SK-N-SH (cell line): ENCODE results near the gene SRRM1. TPM values are rescaled to one million over a fixed set of nuclear protein-coding genes. Genes with fewer than 3 reads are reported as not detected.

ENCODE experiments used
- CTCF ChIA-PET: fragments of 300-600, 350-600 bp; formaldehyde crosslinking; extraction: SDS; loops from one replicate; lab custom pipeline; 2021; lab: Yijun Ruan, JAX
- POLR2A ChIA-PET: fragments of 350-600 bp; sonication (Branson Sonifier 250); formaldehyde crosslinking; extraction: SDS; loops from one replicate; lab custom pipeline; 2020; ENCODE audit warnings: antibody characterized with exemption, inconsistent platforms; lab: Yijun Ruan, JAX
- DNase-seq: peaks from one replicate; pipeline ENCODE4 v3.0.0; 2012
- H2AFZ ChIP-seq: fragments of 200-600 bp; sonication (generic); 2 replicates; pipeline ENCODE4 v1.8.1; 2016; ENCODE audit warnings: antibody characterized with exemption, mild to moderate bottlenecking, low read depth
- H3F3A ChIP-seq: fragments of 200-600 bp; sonication (generic); replicated peaks from 2 replicates; pipeline ENCODE3; 2016; ENCODE audit warnings: antibody characterized with exemption, mild to moderate bottlenecking; ENCODE audit not compliant: insufficient read depth
- H3K27ac ChIP-seq, 2 experiments: fragments of 200-500 bp in 1 of 2; fragments of 200-600 bp in 1 of 2; sonication (Bioruptor generic) in 1 of 2; sonication (generic), shearing (Covaris generic) in 1 of 2; 2 replicates each; pipeline versions ENCODE4 v1.5.1 to v1.6.1; 2014 to 2016; ENCODE audit warnings: low read depth in 2 of 2, inconsistent platforms in 1 of 2, low read length in 1 of 2, mild to moderate bottlenecking in 1 of 2, mixed read lengths in 1 of 2
- H3K27me3 ChIP-seq: fragments of 200-600 bp; sonication (generic), shearing (Covaris generic); 2 replicates; pipeline ENCODE4 v1.6.1; 2016; ENCODE audit warnings: mixed run types; ENCODE audit not compliant: insufficient read depth
- H3K36me3 ChIP-seq, 2 experiments: fragments of 200-500 bp in 1 of 2; fragments of 200-600 bp in 1 of 2; sonication (Bioruptor generic) in 1 of 2; sonication (generic) in 1 of 2; replicated peaks in 1 of 2; 2 replicates each; pipeline versions ENCODE3 to v1.5.1; 2014 to 2016; ENCODE audit warnings: low read length in 1 of 2, mild to moderate bottlenecking in 1 of 2; ENCODE audit not compliant: insufficient read depth in 2 of 2, control insufficient read depth in 1 of 2
- H3K4me1 ChIP-seq, 2 experiments: fragments of 200-500 bp in 1 of 2; fragments of 200-600 bp in 1 of 2; sonication (Bioruptor generic) in 1 of 2; sonication (generic), shearing (Covaris generic) in 1 of 2; 2 replicates each; pipeline versions ENCODE4 v1.5.1 to v1.6.1; 2014 to 2016; ENCODE audit warnings: low read depth in 1 of 2, low read length in 1 of 2, mixed run types in 1 of 2; ENCODE audit not compliant: insufficient read depth in 2 of 2, control insufficient read depth in 1 of 2
- H3K4me2 ChIP-seq: fragments of 200-600 bp; sonication (generic), shearing (Covaris generic); 2 replicates; pipeline ENCODE4 v1.6.1; 2017; ENCODE audit warnings: mixed run types
- H3K4me3 ChIP-seq, 2 experiments: fragments of 200-500 bp in 1 of 2; fragments of 200-600 bp in 1 of 2; sonication (Bioruptor generic) in 1 of 2; sonication (generic), shearing (Covaris generic) in 1 of 2; 2 replicates each; pipeline versions ENCODE4 v1.5.1 to v1.8.1; 2014 to 2016; ENCODE audit warnings: low read depth in 2 of 2, inconsistent platforms in 1 of 2, low read length in 1 of 2, mild to moderate bottlenecking in 1 of 2, mixed read lengths in 1 of 2, moderate library complexity in 1 of 2
- H3K79me2 ChIP-seq: fragments of 200-600 bp; sonication (generic); 2 replicates; pipeline ENCODE4 v1.8.1; 2017; ENCODE audit warnings: mild to moderate bottlenecking; ENCODE audit not compliant: insufficient read depth
- H3K9ac ChIP-seq: fragments of 200-600 bp; sonication (generic); 2 replicates; pipeline ENCODE4 v1.6.1; 2017; ENCODE audit warnings: mixed run types
- H3K9me2 ChIP-seq: fragments of 200-600 bp; sonication (generic); 2 replicates; pipeline ENCODE4 v1.6.1; 2017; ENCODE audit warnings: mixed run types
- H3K9me3 ChIP-seq: fragments of 200-600 bp; sonication (generic); 2 replicates; pipeline ENCODE4 v1.6.1; 2017; ENCODE audit warnings: mixed run types, mild to moderate bottlenecking, moderate library complexity
- H4K20me1 ChIP-seq: fragments of 200-600 bp; sonication (generic); 2 replicates; pipeline ENCODE4 v1.6.1; 2017; ENCODE audit warnings: mild to moderate bottlenecking, mixed run types; ENCODE audit not compliant: insufficient read depth
- CHD2 ChIP-seq: fragments of 150-350 bp; IDR thresholded peaks from 2 replicates; pipeline ENCODE4 v1.6.1; 2018; ENCODE audit warnings: low read length; ENCODE audit not compliant: partially characterized antibody
- ELF1 ChIP-seq: IDR thresholded peaks from 2 replicates; pipeline ENCODE4 v1.4.0; 2012
- EP300 ChIP-seq, 2 experiments: IDR thresholded peaks; 2 replicates each; pipeline versions ENCODE4 v1.4.0 to v1.6.1; 2012; ENCODE audit warnings: borderline replicate concordance in 1 of 2, low read depth in 1 of 2, low read length in 1 of 2
- EZH2phosphoT487 ChIP-seq: fragments of 200-600 bp; sonication (generic); IDR thresholded peaks from 2 replicates; pipeline ENCODE4 v1.6.1; 2017; ENCODE audit warnings: low read depth, mixed run types, mild to moderate bottlenecking, antibody characterized with exemption, moderate library complexity, borderline replicate concordance
- FOSL2 ChIP-seq: IDR thresholded peaks from 2 replicates; pipeline ENCODE4 v1.4.0; 2012; ENCODE audit warnings: low read depth, mild to moderate bottlenecking, moderate library complexity, borderline replicate concordance
- NFIC ChIP-seq: IDR thresholded peaks from 2 replicates; pipeline ENCODE4 v1.4.0; 2012; ENCODE audit warnings: borderline replicate concordance
- NRF1 ChIP-seq: IDR thresholded peaks from 2 replicates; pipeline ENCODE4 v1.6.1; 2012; ENCODE audit warnings: low read depth, mild to moderate bottlenecking, low read length
- PBX3 ChIP-seq: IDR thresholded peaks from 2 replicates; pipeline ENCODE4; 2012
- POLR2AphosphoS5 ChIP-seq: IDR thresholded peaks from 2 replicates; pipeline ENCODE4 v1.6.1; 2012; ENCODE audit warnings: low read depth, low read length
- RAD21 ChIP-seq: IDR thresholded peaks from 2 replicates; pipeline ENCODE4 v1.6.1; 2012; ENCODE audit warnings: mild to moderate bottlenecking, low read length
- REST ChIP-seq: IDR thresholded peaks from 2 replicates; pipeline ENCODE4 v1.6.1; 2012; ENCODE audit warnings: mild to moderate bottlenecking, low read depth, low read length, moderate library complexity
- RXRA ChIP-seq: IDR thresholded peaks from 2 replicates; pipeline ENCODE4 v1.4.0; 2012; ENCODE audit warnings: low read depth, mild to moderate bottlenecking, borderline replicate concordance
- USF1 ChIP-seq: IDR thresholded peaks from 2 replicates; pipeline ENCODE4 v1.4.0; 2012; ENCODE audit warnings: low read depth, borderline replicate concordance
- WGBS: methylation state at CpG from one replicate; pipeline ENCODE4 v1.1.6; 2017; ENCODE audit warnings: low lambda C conversion rate; 5-methylcytosine and 5-hydroxymethylcytosine counted together
- polyA plus RNA-seq, 3 experiments: library from polyadenylated mRNA; depleted of rRNA; stranded (reverse); fragments of >200 nt; gene quantifications; 2 replicates each; pipeline ENCODE4 v1.2.3, GENCODE V29; 2012

SRRM1 gene
- polyA plus RNA-seq, 1 of the 3 experiments (the other 2 are of a cell fraction): 52.3 TPM

GRCh38 chr1:24643363-24644099 is 429 bp downstream of the SRRM1 start (continued):
- no peak for TF ChIP-seq PBX3

- CTCF ChIA-PET: interaction anchor here (1.6 to 2.0 kb wide), 2 partner anchors 13 to 191 kb away, joined by 4 to 7 read pairs; no protein-coding TSS in a partner anchor
- peaks cover 69% of the 10 kb centered on the region for H3K79me2 ChIP-seq
- TF ChIP-seq POLR2AphosphoS5: no peak
- no peak for TF ChIP-seq EZH2phosphoT487
- no peak for TF ChIP-seq CHD2
- no peak for TF ChIP-seq NRF1
- no peak for TF ChIP-seq NFIC
- no peak for TF ChIP-seq EP300 (IDR thresholded peaks at IDR 0.05; ENCODE audit: borderline replicate concordance in 1 of 2, low read depth in 1 of 2, low read length in 1 of 2)
- TF ChIP-seq RXRA: no peak
- TF ChIP-seq RAD21: no peak
- no peak for TF ChIP-seq FOSL2
- TF ChIP-seq ELF1: no peak
- no peak for TF ChIP-seq REST
- no peak for TF ChIP-seq USF1
- TF ChIP-seq, all 33 proteins: peak for 0
- H3K4me3 ChIP-seq: peak overlapping the region; percentile 84 to 86
- peak overlapping the region; percentile 93 for H3K9ac ChIP-seq
- peaks cover 33% of the 10 kb centered on the region for H4K20me1 ChIP-seq
- no peaks in the 10 kb centered on the region for H3K27me3 ChIP-seq
- POLR2A ChIA-PET: no interaction called here
- peaks cover 15% of the 10 kb centered on the region in 2 experiments; a peak in 3 of 4 replicates for H3K4me1 ChIP-seq
- DNase-seq: peak; percentile 27
- H2AFZ ChIP-seq: no peak overlapping the region
- no peaks in the 10 kb centered on the region for H3K9me3 ChIP-seq
- no peaks in the 10 kb centered on the region for H3K9me2 ChIP-seq
- WGBS: under 1% methylated on average over 9 of the region's 9 CpGs
- H3K4me2 ChIP-seq: peak overlapping the region; percentile 92
- peak overlapping the region; percentile 84 to 89; a peak in 3 of 4 replicates for H3K27ac ChIP-seq
- H3F3A ChIP-seq: peaks cover 19% of the 10 kb centered on the region
- peaks cover 37 to 40% of the 10 kb centered on the region in 2 experiments for H3K36me3 ChIP-seq
These were observed 940 bp downstream of the SRRM1 start for GRCh38 chr1:24644100-24644384.
